Adrenal gland (tissue), 12 donors: ENCODE data around the gene WDR1. TPM values are rescaled to one million over a fixed set of nuclear protein-coding genes. Genes with fewer than 3 reads are reported as not detected.

Experiments
- DNase-seq, 7 donors: peaks; one replicate each; pipeline ENCODE4 v3.0.0-alpha.2; 2019 to 2020
- H3K27ac ChIP-seq, 5 donors: fragments of 200-600 bp; sonication (generic) in 4 of 5; 1 replicate in 3 of 5; 2 replicates in 2 of 5; pipeline versions ENCODE4 v1.5.1 to v1.8.0; 2016 to 2020; ENCODE audit warnings: mild to moderate bottlenecking in 1 of 5
- H3K27me3 ChIP-seq: fragments of 200-600 bp; 2 replicates; pipeline ENCODE4 v1.8.0; 2021
- H3K36me3 ChIP-seq, 2 donors: fragments of 200-600 bp; replicated peaks in 1 of 2; 1 replicate in 1 of 2; 2 replicates in 1 of 2; pipeline versions ENCODE4 v1.5.1 to v1.8.0; 2018 to 2022
- H3K4me1 ChIP-seq, 2 donors: fragments of 200-600 bp; replicated peaks in 1 of 2; 1 replicate in 1 of 2; 2 replicates in 1 of 2; pipeline versions ENCODE4 v1.5.1 to v1.8.0; 2018 to 2021
- H3K4me3 ChIP-seq, 4 donors: fragments of 200-600 bp; sonication (generic) in 3 of 4; one replicate each; pipeline ENCODE4 v1.5.1; 2016 to 2018
- H3K9me3 ChIP-seq, 3 donors: fragments of 200-600 bp; sonication (generic) in 1 of 3; replicated peaks in 1 of 3; 1 replicate in 2 of 3; 2 replicates in 1 of 3; pipeline versions ENCODE4 v1.5.1 to v1.8.0; 2016 to 2021
- CTCF ChIP-seq, 6 experiments: fragments of 450-650 bp in 4 of 6; fragments of 200-600 bp in 2 of 6; sonication (generic) in 1 of 6; IDR thresholded peaks; 1 replicate in 5 of 6; 2 replicates in 1 of 6; pipeline versions ENCODE4 v1.5.1 to v1.8.0; 2016 to 2021; ENCODE audit warnings: antibody characterized with exemption in 6 of 6, mild to moderate bottlenecking in 2 of 6, moderate library complexity in 1 of 6
- POLR2A ChIP-seq, 2 donors: fragments of 450-650 bp; IDR thresholded peaks; one replicate each; pipeline ENCODE4 v1.6.1; 2017; ENCODE audit warnings: antibody characterized with exemption in 2 of 2, mild to moderate bottlenecking in 2 of 2, moderate library complexity in 1 of 2
- WGBS, 4 donors: extraction: QIAGEN DNeasy Blood & Tissue Kit in 2 of 4; methylation state at CpG; one replicate each; pipeline versions ENCODE4 v1.1.5 to v1.1.7; 2013 to 2017; 5-methylcytosine and 5-hydroxymethylcytosine counted together
- intact Hi-C, 2 donors: fragments of 100-400 bp; cut with DNase I; formaldehyde crosslinking; loops; one replicate each; pipeline versions ENCODE4 v1.14.1 to v1.15.0; 2022 to 2023
- polyA plus RNA-seq, 3 donors: library from polyadenylated mRNA; stranded (reverse); fragments of 200-250 nt in 2 of 3; fragments of 350-450 nt in 1 of 3; fragmentation: Illumina TruSeq in 1 of 3; extraction: RNeasy Lipid Tissue Mini Kit (QIAGEN cat#74804) in 1 of 3; gene quantifications; one replicate each; pipeline ENCODE4 v1.2.3, GENCODE V29; 2013 to 2014
- total RNA-seq, 9 donors: library from RNA; depleted of rRNA in 4 of 9; stranded (reverse); fragments of >200 nt in 4 of 9; fragments of 120-200 nt in 1 of 9; fragmentation: NEBNext Ultra II Directional in 1 of 9; extraction: Animal tissue kit (Norgen Biotek cat#: 25700) in 1 of 9; gene quantifications; one replicate each; pipeline versions ENCODE4 v1.1.0 to v1.2.4, GENCODE V29; 2013 to 2023
- donor health status: healthy with polysubstance abuse.
- donor health status: Bipolar disorder and iron deficiency.
- donor health status: DM: yes; HTN: yes; CAD: no.
- donor health status: DM: no; HTN: no; CAD: no.
- donor health status: DM: no; HTN: no; CAD: no.
- donor health status: DM: yes; HTN: yes; CAD: no.

Gene WDR1
- total and polyA plus RNA-seq, 12 donors: 66.5 to 228 (median 143) TPM

DNA sequence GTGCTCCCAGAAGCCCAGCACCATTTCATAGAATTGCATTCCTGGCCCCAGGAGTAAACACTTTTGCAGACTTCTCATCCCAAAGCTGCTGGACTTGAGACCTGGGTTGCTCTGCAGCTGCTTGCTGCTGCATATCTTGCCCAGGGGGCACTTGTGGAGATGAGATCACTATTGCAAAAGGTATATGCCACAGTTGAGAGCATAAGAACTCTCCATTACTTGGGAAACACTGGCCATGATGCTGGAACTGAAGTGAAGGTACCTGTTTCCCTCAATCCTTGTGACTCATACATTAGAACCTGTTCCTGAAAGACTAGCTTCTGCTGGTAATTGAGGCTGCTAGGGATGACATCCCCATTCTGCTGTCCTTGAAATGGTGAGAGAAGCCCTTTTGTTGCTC is 43.1 kb upstream of the WDR1 start:
- no peak for DNase-seq
- H3K27ac ChIP-seq: no peak overlapping the region
- H3K4me1 ChIP-seq: no peaks in the 10 kb centered on the region
- no peaks in the 10 kb centered on the region for H3K27me3 ChIP-seq
- intact Hi-C loops: loop anchor here (5.0 to 10.0 kb wide), 4 partner anchors 245 to 388 kb away; no protein-coding TSS in a partner anchor
- TF ChIP-seq POLR2A (IDR thresholded peaks at IDR 0.05) (no peak), CTCF (IDR thresholded peaks at IDR 0.05) (no peak)
- H3K9me3 ChIP-seq: no peaks in the 10 kb centered on the region
- H3K36me3 ChIP-seq: no peaks in the 10 kb centered on the region
- no peak overlapping the region for H3K4me3 ChIP-seq

DNA sequence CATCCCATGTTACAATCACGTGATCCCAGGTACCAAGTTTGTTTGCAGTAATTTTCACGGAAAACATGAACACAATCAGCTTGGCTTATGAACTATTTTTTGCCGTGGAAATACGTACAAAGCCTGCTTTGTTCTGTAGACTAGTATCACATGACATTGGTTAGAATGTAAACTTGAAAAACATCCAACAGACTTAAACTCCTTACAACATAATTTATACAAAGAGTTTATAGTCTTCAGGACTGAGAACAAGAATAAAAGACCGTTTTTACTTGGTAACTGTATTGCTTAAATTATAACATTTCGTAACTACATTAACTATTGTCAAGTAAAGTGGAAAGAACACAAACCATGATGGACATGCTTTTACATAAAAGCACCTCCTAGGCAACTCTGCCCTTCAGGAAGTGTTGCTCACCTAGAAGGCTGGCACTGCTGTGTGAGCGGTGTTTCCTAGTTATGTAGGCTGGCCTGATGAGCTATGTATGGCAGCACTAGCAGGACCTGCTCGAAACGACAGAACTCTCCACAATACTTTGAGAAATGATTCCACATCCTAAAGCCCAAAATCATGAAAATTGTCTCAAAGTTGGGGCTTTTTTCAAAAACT is 41.8 kb upstream of the WDR1 start:
- Histone ChIP-seq H3K27me3 (no peaks in the 10 kb centered on the region), H3K4me3 (no peak overlapping the region), H3K27ac (no peak overlapping the region), H3K9me3 (no peaks in the 10 kb centered on the region), H3K4me1 (no peaks in the 10 kb centered on the region), H3K36me3 (no peaks in the 10 kb centered on the region)
- no peak for TF ChIP-seq CTCF (IDR thresholded peaks at IDR 0.05)
- TF ChIP-seq POLR2A (IDR thresholded peaks at IDR 0.05): no peak
- intact Hi-C loops: loop anchor here in 1 of 2 donors (5.0 to 10.0 kb wide), 2 partner anchors 246 to 384 kb away; no protein-coding TSS in a partner anchor
- no peak for DNase-seq
- 58 to 63% (median 60%) methylated on average over 7 to 9 of the region's 9 CpGs for WGBS, 4 donors

- no peaks in the 10 kb centered on the region for H3K9me3 ChIP-seq
- no peaks in the 10 kb centered on the region for H3K27me3 ChIP-seq
- H3K36me3 ChIP-seq: no peaks in the 10 kb centered on the region
- H3K4me3 ChIP-seq: no peak overlapping the region
- no peak for TF ChIP-seq POLR2A (IDR thresholded peaks at IDR 0.05)
- peak; percentile 53 to 81 (median 77) for TF ChIP-seq CTCF (IDR thresholded peaks at IDR 0.05)
- DNase-seq: peak; percentile 50 to 84 (median 68)
- intact Hi-C loops: loop anchor here in 1 of 2 donors (5.0 to 10.0 kb wide), 2 partner anchors 247 to 385 kb away; no protein-coding TSS in a partner anchor
- no peaks in the 10 kb centered on the region for H3K4me1 ChIP-seq
- no peak overlapping the region for H3K27ac ChIP-seq
- WGBS, 4 donors: 26 to 30% (median 29%) methylated on average over 7 to 8 of the region's 8 CpGs
These were observed 41.1 kb upstream of the WDR1 start for GRCh38 chr4:10157478-10158332.

DNA sequence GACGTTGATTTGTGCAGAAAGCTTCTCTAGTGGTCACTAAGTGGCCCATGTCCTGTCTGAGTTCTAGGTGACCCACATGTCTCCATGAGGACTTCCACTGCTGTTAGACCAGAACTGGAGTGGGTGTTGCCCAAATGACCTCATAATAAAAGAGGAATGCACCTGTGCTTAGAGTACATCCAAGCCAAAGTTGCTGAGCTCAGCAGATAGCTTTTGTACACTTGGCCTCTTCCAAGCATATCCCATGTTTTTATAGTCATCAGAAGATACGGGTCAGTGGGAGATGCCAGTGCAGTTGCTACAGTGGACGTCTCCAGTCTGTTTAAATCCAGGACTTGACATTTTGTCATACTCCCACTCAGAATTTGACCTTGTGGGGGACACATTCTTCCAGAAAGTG is 37.6 kb upstream of the WDR1 start:
- H3K27ac ChIP-seq: no peak overlapping the region
- no peaks in the 10 kb centered on the region for H3K4me1 ChIP-seq
- no peaks in the 10 kb centered on the region for H3K27me3 ChIP-seq
- H3K9me3 ChIP-seq: no peaks in the 10 kb centered on the region
- TF ChIP-seq CTCF (IDR thresholded peaks at IDR 0.05) (no peak), POLR2A (IDR thresholded peaks at IDR 0.05) (no peak)
- no peak for DNase-seq
- no peak overlapping the region for H3K4me3 ChIP-seq
- intact Hi-C loops: loop anchor here in 1 of 2 donors (10.0 kb wide), 1 partner anchor 251 kb away; no protein-coding TSS in a partner anchor
- H3K36me3 ChIP-seq: no peaks in the 10 kb centered on the region
- 55 to 78% (median 76%) methylated on average over 3 of the region's 3 CpGs for WGBS, 4 donors
